Left lobe of liver (tissue), 2 donors: ENCODE results near the gene SZRD1. TPM values are rescaled to one million over a fixed set of nuclear protein-coding genes. Genes with fewer than 3 reads are reported as not detected.

Source experiments
- ATAC-seq: fragments of 200-7000 bp; cut with Tn5 transposase; one replicate; pipeline ENCODE4 v1.9.1; 2020; ENCODE audit warnings: mild to moderate bottlenecking, moderate library complexity
- DNase-seq: peaks from one replicate; pipeline ENCODE4 v3.0.0-alpha.2; 2020; ENCODE audit warnings: low spot score
- total RNA-seq: library from RNA; stranded (reverse); gene quantifications from one replicate; pipeline ENCODE4 v1.2.1, GENCODE V29; 2021
- donor health status: DM: no; HTN: no; CAD: no; lungs with moderate emphysema.
- donor health status: DM: no; HTN: yes; CAD: no.

SZRD1 gene
- total RNA-seq, 1 donor from 2014 or later: 42.1 TPM

GRCh38 chr1:16436946-16437474 lies 70.0 kb downstream of the SZRD1 start, which contains the start of gene SPATA21:
Gene SPATA21, minus strand, starts transcription at chr1:16437424. Its CDS starts 6,053 bp downstream, at chr1:16431371.
- ATAC-seq: no peak
- DNase-seq: no peak

GRCh38 chr1:16438516-16438915 lies 71.5 kb downstream of the SZRD1 start:
- DNase-seq (no peak), ATAC-seq (no peak)

GRCh38 chr1:16438924-16439323 lies 71.9 kb downstream of the SZRD1 start:
- DNase-seq (no peak), ATAC-seq (no peak)

GRCh38 chr1:16440131-16440469 lies 73.1 kb downstream of the SZRD1 start:
- ATAC-seq (no peak), DNase-seq (no peak)

GRCh38 chr1:16440470-16441281 lies 73.6 kb downstream of the SZRD1 start, which contains the start of gene NECAP2:
Gene NECAP2, plus strand, starts transcription at chr1:16440724. Its CDS starts 38 bp downstream, at chr1:16440762.
- peak; percentile 92 for DNase-seq
- peak; percentile 98 for ATAC-seq

- ATAC-seq (peak; percentile 7), DNase-seq (no peak)
Measured at GRCh38 chr1:16441282-16441665, 74.2 kb downstream of the SZRD1 start.

GRCh38 chr1:16442265-16442664 lies 75.2 kb downstream of the SZRD1 start:
- no peak for ATAC-seq
- DNase-seq: no peak

- ATAC-seq: no peak
- DNase-seq: no peak
Measured at GRCh38 chr1:16442941-16443340, 75.9 kb downstream of the SZRD1 start.

GRCh38 chr1:16443975-16444770 lies 77.1 kb downstream of the SZRD1 start:
- ATAC-seq: peak; percentile 14

GRCh38 chr1:16445052-16445451 lies 78.0 kb downstream of the SZRD1 start:
- no peak for ATAC-seq
- no peak for DNase-seq

More at GRCh38 chr1:16443975-16444770, 77.1 kb downstream of the SZRD1 start:
- DNase-seq: no peak

GRCh38 chr1:16446116-16446515 lies 79.1 kb downstream of the SZRD1 start:
- DNase-seq (no peak), ATAC-seq (no peak)

- no peak for DNase-seq
- ATAC-seq: no peak
Measured at GRCh38 chr1:16447641-16448040, 80.6 kb downstream of the SZRD1 start.

Other genes with a start within 250 kb of the SZRD1 start
- gene EPHA2, start 211.2 kb upstream of the SZRD1 start, total RNA-seq: 6.5 TPM
- gene ARHGEF19, start 154.6 kb upstream of the SZRD1 start, total RNA-seq: 1.9 TPM
- gene CPLANE2, start 130.1 kb upstream of the SZRD1 start, total RNA-seq: 4.7 TPM
- gene FBXO42, start 14.8 kb upstream of the SZRD1 start, total RNA-seq: 9.0 TPM
- not detected for gene SPATA21, start 70.2 kb downstream of the SZRD1 start, total RNA-seq
- gene NECAP2, start 73.5 kb downstream of the SZRD1 start, total RNA-seq: 17.8 TPM
- gene RNU1-1, start 147.0 kb downstream of the SZRD1 start, total RNA-seq: 1,159 TPM
- 23.0 TPM for gene NBPF1, start 246.3 kb downstream of the SZRD1 start, total RNA-seq